IPS-18a (cell line): Measurements from ENCODE around the gene MMP19.

Source experiments
- H3K27ac ChIP-seq: one replicate; pipeline ENCODE4 v1.5.1; 2013; ENCODE audit warnings: low read length
- H3K27me3 ChIP-seq: one replicate; pipeline ENCODE4 v1.6.1; 2013; ENCODE audit warnings: mild to moderate bottlenecking, low read length; ENCODE audit not compliant: control insufficient read depth, insufficient read depth
- H3K36me3 ChIP-seq: one replicate; pipeline ENCODE4 v1.6.1; 2013; ENCODE audit warnings: low read depth, low read length; ENCODE audit not compliant: control insufficient read depth
- H3K4me1 ChIP-seq: one replicate; pipeline ENCODE4 v1.6.1; 2013; ENCODE audit warnings: low read depth, low read length; ENCODE audit not compliant: control insufficient read depth
- H3K4me3 ChIP-seq: one replicate; pipeline ENCODE4 v1.5.1; 2013; ENCODE audit warnings: low read length
- H3K9ac ChIP-seq: one replicate; pipeline ENCODE4 v1.6.1; 2013; ENCODE audit warnings: mild to moderate bottlenecking, low read length, moderate library complexity
- H3K9me3 ChIP-seq: one replicate; pipeline ENCODE4 v1.6.1; 2013; ENCODE audit warnings: low read depth, low read length; ENCODE audit not compliant: control insufficient read depth

Gene MMP19

GRCh38 chr12:55861396-55861795 lies 18.7 kb upstream of the MMP19 start:
- H3K9ac ChIP-seq, result no peak overlapping the region
- H3K27ac ChIP-seq, result no peak overlapping the region
- H3K27me3 ChIP-seq, result no peaks in the 10 kb centered on the region
- H3K9me3 ChIP-seq, result peaks cover 4% of the 10 kb centered on the region
- no peaks in the 10 kb centered on the region for H3K36me3 ChIP-seq
- H3K4me1 ChIP-seq, result no peaks in the 10 kb centered on the region
- no peak overlapping the region for H3K4me3 ChIP-seq

- H3K9ac ChIP-seq, result no peak overlapping the region
- no peaks in the 10 kb centered on the region for H3K9me3 ChIP-seq
- H3K4me3 ChIP-seq, result no peak overlapping the region
- no peak overlapping the region for H3K27ac ChIP-seq
- H3K27me3 ChIP-seq, result no peaks in the 10 kb centered on the region
- H3K36me3 ChIP-seq, result no peaks in the 10 kb centered on the region
- no peaks in the 10 kb centered on the region for H3K4me1 ChIP-seq
Observed at GRCh38 chr12:55852740-55853139, 10.0 kb upstream of the MMP19 start.

DNA sequence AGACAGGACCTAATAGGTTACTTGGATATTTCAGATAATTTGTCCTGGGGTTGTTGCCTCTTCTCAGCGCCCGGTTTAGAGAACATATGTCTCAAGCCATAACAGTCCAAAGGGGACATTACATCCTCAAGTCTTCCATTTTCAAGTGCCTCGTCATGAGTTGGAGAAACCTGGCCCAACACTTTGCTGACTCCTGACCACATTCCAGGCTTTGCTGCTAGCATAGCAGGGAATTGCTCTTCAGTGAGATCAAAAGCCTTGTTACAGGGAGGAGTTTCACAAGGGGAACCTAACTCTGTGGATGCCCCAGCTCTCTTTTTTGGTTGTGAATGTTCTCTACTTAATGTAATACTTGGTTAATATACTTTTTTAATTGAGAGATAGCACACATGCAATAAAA lies 8.2 kb upstream of the MMP19 start:
- Histone ChIP-seq H3K4me3 (no peak overlapping the region), H3K9me3 (no peaks in the 10 kb centered on the region), H3K27ac (no peak overlapping the region), H3K36me3 (no peaks in the 10 kb centered on the region), H3K27me3 (no peaks in the 10 kb centered on the region), H3K4me1 (no peaks in the 10 kb centered on the region), H3K9ac (no peak overlapping the region)

DNA sequence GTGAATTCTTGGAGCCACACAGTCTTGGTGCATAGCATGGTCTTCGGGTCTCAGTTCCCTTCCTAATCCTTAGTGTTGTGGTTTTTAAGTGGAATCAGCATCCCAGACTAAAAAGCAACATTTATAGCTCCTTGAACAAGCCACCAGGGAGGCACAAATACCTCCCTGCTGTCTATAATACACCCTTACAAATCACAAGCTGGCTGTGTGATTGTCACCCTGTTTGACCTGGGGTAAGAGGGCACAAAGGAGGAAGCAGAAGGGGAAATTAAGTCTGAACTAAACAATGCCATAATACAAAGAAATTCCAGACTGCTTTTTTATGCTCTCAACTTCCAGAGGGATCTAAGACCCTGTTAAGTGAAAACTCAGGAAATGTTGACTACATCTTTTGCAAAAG lies 7.7 kb upstream of the MMP19 start:
- Histone ChIP-seq H3K36me3 (no peaks in the 10 kb centered on the region), H3K9ac (no peak overlapping the region), H3K4me1 (no peaks in the 10 kb centered on the region), H3K9me3 (no peaks in the 10 kb centered on the region), H3K27ac (no peak overlapping the region), H3K27me3 (no peaks in the 10 kb centered on the region), H3K4me3 (no peak overlapping the region)

- no peaks in the 10 kb centered on the region for H3K9me3 ChIP-seq
- H3K4me3 ChIP-seq, result no peak overlapping the region
- H3K36me3 ChIP-seq, result no peaks in the 10 kb centered on the region
- H3K27ac ChIP-seq, result no peak overlapping the region
- H3K9ac ChIP-seq, result no peak overlapping the region
- no peaks in the 10 kb centered on the region for H3K27me3 ChIP-seq
- H3K4me1 ChIP-seq, result no peaks in the 10 kb centered on the region
Observed at GRCh38 chr12:55849616-55850343, 7.0 kb upstream of the MMP19 start.

- Histone ChIP-seq H3K36me3 (no peaks in the 10 kb centered on the region), H3K9me3 (no peaks in the 10 kb centered on the region), H3K27me3 (no peaks in the 10 kb centered on the region), H3K27ac (no peak overlapping the region), H3K4me1 (peaks cover 3% of the 10 kb centered on the region), H3K9ac (no peak overlapping the region), H3K4me3 (no peak overlapping the region)
Observed at GRCh38 chr12:55847603-55848291, 5.0 kb upstream of the MMP19 start.

DNA sequence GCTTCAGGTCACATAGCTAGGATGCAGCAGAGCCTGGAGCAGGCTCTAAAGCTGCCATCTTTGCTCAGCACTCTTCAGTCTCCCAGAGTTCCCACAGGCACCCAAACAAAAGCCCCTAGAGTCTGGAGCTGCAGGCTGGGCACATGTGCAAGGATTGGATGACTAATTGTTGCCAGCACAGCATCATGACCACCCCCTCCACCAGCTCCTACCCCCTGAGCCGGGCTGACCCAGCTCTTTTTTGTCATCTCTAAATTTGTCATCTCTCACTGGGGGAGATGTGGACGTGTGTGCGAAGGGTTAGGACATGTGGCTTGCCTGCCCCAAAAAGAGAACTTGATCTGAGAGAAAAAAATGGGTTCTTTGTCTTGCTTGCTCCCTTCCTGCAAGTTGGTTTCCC lies 4.3 kb upstream of the MMP19 start:
- H3K27ac ChIP-seq, result no peak overlapping the region
- H3K4me3 ChIP-seq, result no peak overlapping the region
- H3K4me1 ChIP-seq, result peaks cover 10% of the 10 kb centered on the region
- H3K36me3 ChIP-seq, result no peaks in the 10 kb centered on the region
- H3K9ac ChIP-seq, result no peak overlapping the region
- no peaks in the 10 kb centered on the region for H3K27me3 ChIP-seq
- no peaks in the 10 kb centered on the region for H3K9me3 ChIP-seq

DNA sequence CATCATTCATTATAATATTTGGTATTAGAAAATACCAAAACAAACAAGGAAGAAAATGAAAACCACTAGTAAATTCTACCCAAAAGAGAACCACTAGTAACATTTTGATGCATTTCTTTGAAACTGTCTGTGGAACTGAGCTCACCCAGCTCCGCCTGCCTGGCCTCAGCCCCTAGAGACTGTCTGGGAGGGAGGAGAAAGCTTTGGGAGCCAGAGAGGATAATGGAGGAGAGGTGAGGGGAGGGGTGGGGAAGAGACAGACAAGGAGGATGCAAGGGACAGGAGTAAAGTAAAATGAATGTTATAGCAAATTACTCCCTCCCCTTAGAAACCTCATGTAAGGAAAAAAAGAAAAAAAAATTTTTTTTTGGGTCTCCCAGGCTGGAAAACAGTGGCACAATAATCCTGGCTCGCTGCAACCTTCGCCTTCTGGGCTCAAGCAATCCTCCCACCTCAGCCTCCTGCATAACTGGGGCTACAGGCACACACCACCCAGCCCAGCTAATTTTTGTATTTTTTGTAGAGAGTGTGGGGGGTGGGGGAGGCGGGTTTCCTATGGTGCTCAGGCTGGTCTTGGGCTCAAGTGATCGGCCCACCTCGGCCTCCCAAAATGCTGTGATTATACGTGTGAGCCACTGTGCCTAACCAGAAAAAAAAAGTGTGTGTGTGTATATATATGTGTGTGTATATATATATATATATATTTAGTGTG lies 3.2 kb upstream of the MMP19 start:
- Histone ChIP-seq H3K4me3 (no peak overlapping the region), H3K9me3 (no peaks in the 10 kb centered on the region), H3K36me3 (no peaks in the 10 kb centered on the region), H3K27me3 (no peaks in the 10 kb centered on the region), H3K9ac (no peak overlapping the region), H3K27ac (no peak overlapping the region), H3K4me1 (peaks cover 10% of the 10 kb centered on the region)

GRCh38 chr12:55845361-55845760 lies 2.6 kb upstream of the MMP19 start:
- no peak overlapping the region for H3K27ac ChIP-seq
- no peaks in the 10 kb centered on the region for H3K27me3 ChIP-seq
- no peaks in the 10 kb centered on the region for H3K9me3 ChIP-seq
- no peaks in the 10 kb centered on the region for H3K36me3 ChIP-seq
- H3K4me3 ChIP-seq, result no peak overlapping the region
- no peak overlapping the region for H3K9ac ChIP-seq
- peaks cover 10% of the 10 kb centered on the region for H3K4me1 ChIP-seq

GRCh38 chr12:55844961-55845360 lies 2.2 kb upstream of the MMP19 start:
- peaks cover 10% of the 10 kb centered on the region for H3K4me1 ChIP-seq
- H3K4me3 ChIP-seq, result no peak overlapping the region

GRCh38 chr12:55843431-55843830 lies 695 bp upstream of the MMP19 start:
- no peak overlapping the region for H3K27ac ChIP-seq
- no peaks in the 10 kb centered on the region for H3K9me3 ChIP-seq
- H3K4me1 ChIP-seq, result peaks cover 10% of the 10 kb centered on the region
- H3K27me3 ChIP-seq, result no peaks in the 10 kb centered on the region
- H3K9ac ChIP-seq, result no peak overlapping the region
- no peaks in the 10 kb centered on the region for H3K36me3 ChIP-seq
- H3K4me3 ChIP-seq, result no peak overlapping the region

More at GRCh38 chr12:55844961-55845360, 2.2 kb upstream of the MMP19 start:
- Histone ChIP-seq H3K36me3 (no peaks in the 10 kb centered on the region), H3K9ac (no peak overlapping the region), H3K27me3 (no peaks in the 10 kb centered on the region), H3K9me3 (no peaks in the 10 kb centered on the region), H3K27ac (no peak overlapping the region)
